Measurements from ENCODE around the gene ANKRD66.

- TF ChIP-seq CTCF (IDR thresholded peaks at IDR 0.05 in 2 of 3, conservative IDR thresholded peaks at IDR 0.05 in 1 of 3; ENCODE audit: borderline replicate concordance in 1 of 3, insufficient read depth in 1 of 3, low read depth in 2 of 3, low read length in 2 of 3) = no peak
- TF ChIP-seq CEBPB (IDR thresholded peaks at IDR 0.05; ENCODE audit: low read depth) = no peak
- no peak for TF ChIP-seq POLR2AphosphoS5 (IDR thresholded peaks at IDR 0.05; ENCODE audit: low read depth, low read length)
- no peak for TF ChIP-seq POLR2A (IDR thresholded peaks at IDR 0.05; ENCODE audit: borderline replicate concordance, extremely low read depth, insufficient read depth, insufficient read length)
- TF ChIP-seq YY1 (IDR thresholded peaks at IDR 0.05; ENCODE audit: extremely low read depth, insufficient replicate concordance, low read depth, low read length) = no peak
- no peak for TF ChIP-seq EZH2 (IDR thresholded peaks at IDR 0.05)
- no peak for TF ChIP-seq ZBTB33 (IDR thresholded peaks at IDR 0.05; ENCODE audit: extremely low read depth, insufficient replicate concordance, low read length)
- no peak for TF ChIP-seq REST (IDR thresholded peaks at IDR 0.05; ENCODE audit: low read depth)
- TF ChIP-seq JUND (IDR thresholded peaks at IDR 0.05) = no peak
- no peak for TF ChIP-seq EZH2phosphoT487 (IDR thresholded peaks at IDR 0.05; ENCODE audit: borderline replicate concordance)
- TF ChIP-seq EGR1 (IDR thresholded peaks at IDR 0.05; ENCODE audit: low read depth) = no peak
Observed at GRCh38 chr6:46763466-46763865, 16.7 kb downstream of the ANKRD66 start.
